ENCODE data around the gene ARVCF.
A peak's percentile ranks its signal among the peaks of the same experiment; 100 is the strongest.

ARVCF gene, protein sequence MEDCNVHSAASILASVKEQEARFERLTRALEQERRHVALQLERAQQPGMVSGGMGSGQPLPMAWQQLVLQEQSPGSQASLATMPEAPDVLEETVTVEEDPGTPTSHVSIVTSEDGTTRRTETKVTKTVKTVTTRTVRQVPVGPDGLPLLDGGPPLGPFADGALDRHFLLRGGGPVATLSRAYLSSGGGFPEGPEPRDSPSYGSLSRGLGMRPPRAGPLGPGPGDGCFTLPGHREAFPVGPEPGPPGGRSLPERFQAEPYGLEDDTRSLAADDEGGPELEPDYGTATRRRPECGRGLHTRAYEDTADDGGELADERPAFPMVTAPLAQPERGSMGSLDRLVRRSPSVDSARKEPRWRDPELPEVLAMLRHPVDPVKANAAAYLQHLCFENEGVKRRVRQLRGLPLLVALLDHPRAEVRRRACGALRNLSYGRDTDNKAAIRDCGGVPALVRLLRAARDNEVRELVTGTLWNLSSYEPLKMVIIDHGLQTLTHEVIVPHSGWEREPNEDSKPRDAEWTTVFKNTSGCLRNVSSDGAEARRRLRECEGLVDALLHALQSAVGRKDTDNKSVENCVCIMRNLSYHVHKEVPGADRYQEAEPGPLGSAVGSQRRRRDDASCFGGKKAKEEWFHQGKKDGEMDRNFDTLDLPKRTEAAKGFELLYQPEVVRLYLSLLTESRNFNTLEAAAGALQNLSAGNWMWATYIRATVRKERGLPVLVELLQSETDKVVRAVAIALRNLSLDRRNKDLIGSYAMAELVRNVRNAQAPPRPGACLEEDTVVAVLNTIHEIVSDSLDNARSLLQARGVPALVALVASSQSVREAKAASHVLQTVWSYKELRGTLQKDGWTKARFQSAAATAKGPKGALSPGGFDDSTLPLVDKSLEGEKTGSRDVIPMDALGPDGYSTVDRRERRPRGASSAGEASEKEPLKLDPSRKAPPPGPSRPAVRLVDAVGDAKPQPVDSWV

DNA sequence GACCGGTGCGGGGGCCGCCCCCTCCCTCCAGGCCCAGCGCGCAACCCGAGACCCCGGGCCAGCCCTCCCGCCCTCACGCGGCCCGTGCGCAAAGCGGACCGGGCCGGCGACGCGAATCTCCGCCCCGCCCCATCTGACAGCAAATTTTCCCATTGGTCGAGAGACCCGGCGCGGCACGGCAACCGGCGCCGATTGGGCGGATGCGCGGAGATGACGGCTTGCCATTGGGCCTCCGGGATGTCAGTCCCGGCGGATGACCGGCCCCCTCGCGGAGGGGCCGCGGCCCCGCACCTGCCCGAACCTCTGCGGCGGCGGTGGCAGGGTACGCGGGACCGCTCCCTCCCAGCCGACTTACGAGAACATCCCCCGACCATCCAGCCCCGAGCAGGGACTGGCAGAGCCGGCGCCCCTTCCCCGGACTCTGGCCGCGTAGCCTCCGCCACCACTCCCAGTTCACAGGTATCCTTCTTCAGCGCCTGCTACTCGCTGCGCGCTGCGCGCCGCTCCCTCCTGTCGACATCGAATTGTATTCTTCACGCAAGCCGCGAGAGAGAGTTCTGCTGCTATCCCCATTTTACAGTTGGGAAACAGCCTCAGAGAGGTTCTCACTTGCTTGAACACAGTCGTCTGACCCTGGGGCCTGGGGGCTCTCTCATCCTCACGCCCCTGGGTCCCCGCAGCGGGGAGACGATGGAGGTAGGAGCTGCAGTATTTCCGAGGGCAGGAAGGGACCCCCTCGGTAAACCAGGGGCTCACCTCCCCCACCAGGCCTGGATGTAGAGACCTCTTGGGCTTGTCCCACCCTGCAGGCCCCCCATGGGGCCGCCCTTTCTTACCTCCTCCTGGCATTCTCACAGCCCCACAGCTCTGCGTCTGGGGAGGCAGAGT, at the start of gene ARVCF:
TSS of gene ARVCF (minus strand) at position 90 of the 888 bp plus-strand sequence. CDS start 26,029 bp downstream, outside the sequence.
- ATAC-seq, result peak; percentile 68 to 71

DNA sequence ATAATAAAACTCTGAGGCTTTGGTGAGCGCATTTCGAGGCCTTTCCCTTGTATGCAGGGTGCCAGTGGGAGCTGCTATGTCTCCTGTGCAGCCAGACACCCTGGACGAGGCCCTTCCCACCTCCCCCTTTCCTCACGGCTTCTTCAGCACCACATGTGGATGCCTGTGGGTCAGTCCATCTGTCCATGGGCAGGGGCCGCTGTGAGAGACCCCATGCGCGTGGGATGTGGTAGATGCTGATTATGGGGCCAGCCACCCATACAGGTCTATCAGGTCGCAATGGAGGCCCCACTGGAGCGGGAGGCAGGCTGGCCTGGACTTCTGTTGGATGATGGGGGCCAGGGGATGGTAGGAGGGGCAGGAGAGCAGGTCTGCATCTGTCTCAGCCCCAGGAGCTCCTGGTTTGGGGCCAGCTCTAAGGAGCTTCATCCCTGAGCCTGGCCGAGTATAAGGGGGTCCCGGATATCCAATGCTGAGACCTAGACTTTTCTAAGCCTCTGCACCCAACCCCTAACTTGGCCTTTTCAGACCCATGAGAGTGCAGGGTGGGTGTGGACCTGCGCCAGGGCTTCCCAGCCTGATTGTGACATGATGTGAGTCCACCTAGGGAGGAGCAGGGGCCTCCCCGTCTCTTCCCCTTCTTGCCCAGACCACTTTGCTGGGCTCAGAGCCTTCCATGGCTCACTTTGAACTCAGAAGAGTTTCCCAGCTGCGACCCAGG, 49.4 kb upstream of the ARVCF start:
- no peak for ATAC-seq

DNA sequence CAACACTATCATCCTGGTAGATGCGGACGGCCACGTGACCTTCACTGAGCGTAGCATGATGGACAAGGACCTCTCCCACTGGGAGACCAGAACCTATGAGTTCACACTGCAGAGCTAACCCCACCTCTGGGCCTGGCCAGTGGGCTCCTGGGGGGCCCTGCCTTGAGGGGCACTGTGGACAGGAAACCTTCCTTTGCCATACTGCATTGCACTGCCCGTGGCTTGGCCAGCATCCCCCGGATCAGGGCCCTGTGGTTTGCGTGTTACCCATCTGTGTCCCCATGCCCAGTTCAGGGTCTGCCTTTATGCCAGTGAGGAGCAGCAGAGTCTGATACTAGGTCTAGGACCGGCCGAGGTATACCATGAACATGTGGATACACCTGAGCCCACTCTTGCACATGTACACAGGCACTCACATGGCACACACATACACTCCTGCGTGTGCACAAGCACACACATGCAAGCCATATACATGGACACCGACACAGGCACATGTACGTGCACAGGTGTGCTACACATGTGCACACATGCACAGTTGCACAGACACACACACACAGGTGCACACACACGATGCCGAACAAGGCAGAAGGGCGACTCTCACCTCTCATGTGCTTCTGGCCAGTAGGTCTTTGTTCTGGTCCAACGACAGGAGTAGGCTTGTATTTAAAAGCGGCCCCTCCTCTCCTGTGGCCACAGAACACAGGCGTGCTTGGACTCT, 48.1 kb upstream of the ARVCF start:
- no peak for ATAC-seq

DNA sequence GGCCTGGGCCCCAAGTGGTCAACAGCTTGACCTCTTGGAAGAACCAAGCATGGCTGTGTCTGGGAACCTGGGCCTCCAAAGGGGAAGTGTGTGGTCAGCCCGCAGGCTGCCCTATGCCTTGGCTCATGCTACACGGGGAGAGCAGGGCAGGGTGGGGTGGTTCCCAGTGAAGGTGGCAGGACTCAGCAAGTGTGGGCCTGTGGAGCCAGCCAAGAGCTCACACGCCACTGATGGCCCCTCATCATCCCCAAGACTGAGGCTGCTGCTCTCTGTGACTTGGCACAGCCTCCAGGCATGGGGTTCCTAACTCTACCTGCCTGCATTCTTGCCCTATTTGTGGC, 47.5 kb upstream of the ARVCF start:
- ATAC-seq, result no peak

DNA sequence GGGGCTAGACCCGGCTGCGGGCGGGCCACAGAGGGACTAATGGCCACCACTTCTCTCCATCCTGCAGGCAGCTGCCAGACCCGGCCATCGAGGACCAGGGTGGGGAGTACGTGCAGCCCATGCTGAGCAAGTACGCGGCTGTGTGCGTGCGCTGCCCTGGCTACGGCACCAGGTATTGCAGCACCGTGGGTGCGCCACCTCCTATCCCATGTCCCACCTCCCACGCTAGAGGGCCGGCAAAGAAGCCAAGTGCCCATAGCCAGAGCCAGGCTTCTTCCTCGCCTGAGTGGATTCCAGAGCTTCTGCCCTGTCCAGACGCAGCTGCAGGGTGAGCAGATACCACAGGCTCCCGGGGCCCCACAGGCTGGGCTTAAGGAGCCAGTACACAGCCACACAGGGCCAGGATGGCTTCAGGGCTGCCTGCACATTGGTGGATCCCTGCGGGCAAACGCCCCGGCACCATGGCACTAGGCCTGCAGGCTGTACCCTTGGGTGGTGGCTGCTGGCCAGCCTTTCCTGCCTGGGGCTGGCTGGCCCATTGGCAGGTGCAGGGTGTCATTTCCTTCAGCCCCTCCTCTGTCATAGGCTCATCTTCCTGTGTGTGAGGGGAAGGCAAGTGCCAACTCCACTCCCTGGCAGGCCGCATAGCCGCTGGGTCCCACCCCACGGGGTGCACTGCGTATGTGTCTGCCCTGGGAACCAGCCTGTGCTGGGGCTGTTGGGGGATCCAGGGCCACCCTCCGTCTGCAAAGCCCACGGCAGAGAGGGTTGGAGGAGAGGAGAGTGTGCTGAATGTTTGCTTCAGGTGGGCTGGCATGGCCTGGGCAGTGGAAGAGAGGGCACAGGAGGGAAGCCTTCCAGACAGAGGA, 46.9 kb upstream of the ARVCF start:
- ATAC-seq, result no peak

DNA sequence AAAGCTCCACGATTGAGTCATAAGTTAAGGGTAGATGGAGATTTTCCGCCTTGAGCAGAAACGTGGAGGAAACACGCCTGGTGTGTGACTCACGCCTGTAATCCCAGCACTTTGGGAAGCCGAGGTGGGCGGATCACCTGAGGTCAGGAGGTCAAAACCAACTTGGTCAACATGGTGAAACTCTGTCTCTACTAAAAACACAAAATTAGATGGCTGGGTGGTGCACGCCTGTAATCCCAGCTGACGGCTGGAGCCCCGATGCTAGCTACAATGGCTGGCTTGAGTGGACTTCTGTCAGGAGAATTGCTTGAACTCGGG, 46.1 kb upstream of the ARVCF start:
- ATAC-seq, result no peak

DNA sequence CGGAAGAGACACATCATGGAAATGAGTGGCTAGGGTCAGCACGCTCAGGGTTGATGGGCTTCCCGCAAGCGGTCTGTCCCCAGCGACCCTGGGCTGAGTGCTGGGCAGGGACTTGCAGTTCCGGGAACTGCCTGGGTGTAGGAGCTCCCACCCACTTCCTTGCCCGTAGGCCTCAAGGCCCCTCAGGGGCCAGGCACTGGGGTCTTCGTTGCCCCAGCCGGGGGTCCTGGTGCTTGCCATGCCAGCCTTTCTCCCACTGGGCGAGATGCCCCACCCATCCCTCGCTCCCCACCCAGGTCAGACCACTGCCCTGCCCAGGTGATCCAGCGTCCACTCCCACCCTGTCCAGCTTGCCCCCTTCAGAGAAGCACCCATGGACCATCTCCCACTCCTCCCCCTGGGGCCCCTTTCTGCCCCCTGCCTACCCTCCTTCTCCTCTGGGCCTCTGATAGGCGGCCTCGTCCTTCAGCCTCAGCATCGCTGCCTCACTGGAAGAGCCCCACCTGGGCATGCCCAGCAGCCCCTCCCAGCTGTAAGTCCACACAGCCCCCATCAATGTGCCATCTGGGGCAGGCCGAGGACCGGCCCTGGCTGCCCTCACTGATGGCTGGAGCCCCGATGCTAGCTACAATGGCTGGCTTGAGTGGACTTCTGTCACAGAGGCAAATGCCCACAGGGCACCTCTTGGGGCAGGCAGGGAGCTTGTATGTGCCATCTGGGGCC, 45.6 kb upstream of the ARVCF start:
- ATAC-seq, result no peak

DNA sequence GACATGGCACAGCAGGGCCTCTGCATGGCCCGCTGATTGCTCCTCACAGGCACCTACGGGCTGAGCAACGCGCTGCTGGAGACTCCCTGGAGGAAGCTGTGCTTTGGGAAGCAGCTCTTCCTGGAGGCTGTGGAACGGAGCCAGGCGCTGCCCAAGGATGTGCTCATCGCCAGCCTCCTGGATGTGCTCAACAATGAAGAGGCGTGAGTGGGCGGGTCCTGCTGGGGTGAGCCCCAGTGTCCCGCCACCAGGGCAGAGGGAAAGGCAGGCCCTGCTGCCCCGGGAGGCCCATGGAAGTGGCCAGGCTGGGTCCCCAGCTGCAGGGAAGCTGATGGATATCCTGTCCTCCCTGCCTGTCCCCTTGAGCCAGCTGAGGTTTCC, 44.8 kb upstream of the ARVCF start:
- no peak for ATAC-seq

DNA sequence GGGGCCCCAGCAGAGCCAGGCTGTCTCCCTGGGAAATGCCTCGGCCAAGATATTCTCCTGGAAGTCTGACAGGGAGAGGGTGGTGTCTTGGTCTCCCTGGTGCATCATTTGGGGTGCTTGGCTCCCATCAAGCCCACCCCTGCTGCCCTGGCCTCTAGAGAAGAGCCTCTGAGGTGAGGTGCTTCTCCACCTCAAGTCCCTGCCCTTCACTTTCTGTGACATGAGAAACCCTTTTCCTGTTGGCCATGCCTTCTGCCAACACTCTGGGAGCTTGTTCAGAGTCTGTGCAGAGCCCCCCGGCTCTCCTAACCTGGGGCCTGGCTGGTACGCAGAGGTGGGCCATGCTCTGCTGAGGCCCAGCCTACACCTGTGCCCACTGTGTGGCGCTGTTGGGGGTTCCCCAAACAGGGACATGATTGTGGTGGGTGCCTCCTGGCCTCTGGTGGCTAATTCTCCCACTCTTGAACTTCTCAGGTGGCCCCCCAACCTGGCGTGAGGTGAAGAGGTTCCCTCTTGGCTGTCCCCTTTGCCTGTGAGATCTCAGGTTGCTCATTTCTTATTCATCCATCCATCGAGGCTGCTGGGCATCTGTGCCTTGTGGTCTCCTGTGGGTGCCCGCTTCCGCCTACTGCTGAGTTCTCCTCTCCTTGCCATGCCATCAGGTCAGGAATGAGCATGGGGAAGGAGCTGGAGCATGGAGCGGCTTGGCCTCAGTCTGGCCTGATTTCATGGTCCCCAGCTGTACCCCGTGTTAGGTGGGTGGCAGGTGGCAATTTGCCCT, 44.3 kb upstream of the ARVCF start:
- no peak for ATAC-seq

DNA sequence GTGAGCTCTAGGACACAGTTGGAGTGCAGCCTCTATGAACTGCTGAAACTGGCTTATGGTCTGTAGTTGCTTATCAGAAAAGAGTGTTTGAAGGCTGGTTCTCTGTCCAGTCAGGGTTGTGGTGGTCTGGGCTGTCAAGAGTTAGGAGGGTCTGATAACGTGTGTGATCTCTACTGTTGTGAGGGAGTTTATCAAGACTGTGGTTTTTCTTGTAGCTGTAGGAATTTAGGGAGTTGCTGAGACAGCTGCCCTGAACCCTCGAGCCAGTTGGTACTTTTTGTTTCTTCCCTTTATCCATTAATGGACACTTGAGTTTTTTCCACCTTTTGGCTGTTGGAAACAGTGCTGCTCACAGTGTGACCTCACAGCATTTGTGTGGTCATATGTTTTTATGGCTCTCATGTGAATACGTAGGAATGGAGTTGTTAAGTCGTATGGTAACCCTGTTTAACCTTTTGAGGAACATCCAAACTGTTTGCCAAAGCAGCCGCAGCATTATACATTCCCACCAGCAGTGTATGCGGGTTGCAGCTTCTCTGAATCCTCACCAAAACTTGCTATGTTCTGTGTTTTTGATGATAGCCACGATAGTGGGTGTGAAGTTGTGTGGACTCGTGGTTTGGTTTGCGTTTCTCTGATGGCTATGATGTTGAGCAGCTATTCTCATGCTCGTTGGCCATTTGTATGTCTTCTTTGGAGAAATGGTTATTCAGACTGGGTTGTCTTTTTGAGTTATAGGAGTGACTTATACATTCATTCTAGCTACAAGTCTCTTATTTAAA, 42.6 kb upstream of the ARVCF start:
- ATAC-seq, result no peak

DNA sequence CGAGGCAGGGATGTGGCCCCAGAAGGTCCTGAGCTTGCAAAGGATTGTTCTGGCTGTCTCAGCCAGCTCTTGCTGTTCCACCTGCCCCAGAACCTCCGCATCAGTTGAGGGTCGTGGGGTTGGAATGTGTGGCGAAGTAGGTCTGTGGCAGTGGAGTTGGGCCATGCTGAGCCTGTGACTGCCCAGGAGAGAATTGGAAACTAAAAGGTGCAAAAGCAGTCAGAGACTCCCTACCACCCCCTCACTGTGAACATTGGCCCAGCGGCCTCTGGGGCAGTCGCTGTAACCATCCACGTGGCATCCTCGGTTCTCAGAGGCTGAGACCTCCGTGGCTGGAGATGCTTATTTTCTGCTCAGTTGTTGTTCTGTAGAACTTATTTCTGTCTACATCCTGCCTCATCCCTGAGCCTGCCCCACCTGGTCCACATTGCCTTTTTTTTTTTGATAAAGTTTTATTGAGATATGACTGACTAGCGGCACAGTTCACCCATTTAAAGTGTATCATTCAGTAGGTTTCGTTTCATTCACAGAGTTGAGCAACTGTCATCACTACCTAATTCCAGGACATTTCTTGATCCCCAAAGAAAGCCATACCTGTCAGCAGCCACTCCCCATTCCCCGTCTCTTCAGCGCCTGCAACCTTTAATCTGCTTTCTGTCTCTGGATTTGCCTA, 41.1 kb upstream of the ARVCF start:
- no peak for ATAC-seq

DNA sequence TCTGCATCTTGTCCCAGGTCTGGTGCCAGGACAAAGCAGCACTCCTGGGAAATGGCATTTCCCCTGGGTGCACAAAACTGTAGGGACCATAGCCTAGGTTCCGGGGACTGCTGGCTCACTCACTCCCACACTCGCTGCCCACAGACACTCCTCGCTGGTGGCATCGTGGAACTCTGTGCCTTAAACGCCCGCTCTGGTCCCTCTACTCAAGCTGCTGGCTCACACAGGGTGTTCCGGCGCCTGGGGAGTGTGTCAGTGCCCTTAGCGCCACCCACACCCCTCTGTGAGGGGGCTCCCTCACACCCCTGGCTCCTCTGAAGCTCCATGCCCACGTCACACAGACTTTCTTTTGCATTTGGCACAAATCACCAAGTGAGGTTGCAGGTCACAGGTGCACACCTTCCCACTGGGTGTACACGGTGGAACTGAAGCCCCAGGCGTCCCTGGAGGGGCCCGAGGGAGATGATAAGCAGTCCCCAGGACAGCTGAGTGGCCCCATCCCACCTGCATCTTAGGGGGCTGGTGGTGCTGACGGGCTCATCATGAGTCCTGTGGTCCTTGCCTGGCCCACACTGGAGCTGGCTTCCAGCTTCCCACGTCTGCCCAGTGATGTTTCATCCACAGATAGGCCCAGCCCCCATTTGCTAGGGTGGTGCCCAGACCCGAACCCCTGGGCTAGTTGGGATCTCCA, 40.2 kb upstream of the ARVCF start:
- no peak for ATAC-seq

DNA sequence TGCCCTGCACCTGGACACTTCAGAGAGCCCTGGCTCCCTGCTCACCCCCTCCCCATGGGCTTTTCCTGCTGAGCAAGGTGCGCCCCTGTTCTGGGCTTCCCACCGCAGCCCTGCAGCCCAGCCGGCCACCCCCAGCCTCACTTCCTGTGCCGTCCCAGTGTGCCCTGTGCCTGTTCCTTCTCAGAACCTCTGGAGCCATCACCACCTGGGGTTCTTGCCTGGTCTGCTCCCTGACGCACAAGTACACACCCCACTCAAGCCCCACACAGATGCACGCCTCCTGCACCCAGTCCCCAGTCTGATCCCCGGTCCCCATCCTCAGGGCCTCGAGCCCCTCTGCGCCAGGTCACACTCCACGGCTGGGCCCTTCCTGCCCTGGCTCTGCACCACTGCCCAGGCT, 39.5 kb upstream of the ARVCF start:
- no peak for ATAC-seq

DNA sequence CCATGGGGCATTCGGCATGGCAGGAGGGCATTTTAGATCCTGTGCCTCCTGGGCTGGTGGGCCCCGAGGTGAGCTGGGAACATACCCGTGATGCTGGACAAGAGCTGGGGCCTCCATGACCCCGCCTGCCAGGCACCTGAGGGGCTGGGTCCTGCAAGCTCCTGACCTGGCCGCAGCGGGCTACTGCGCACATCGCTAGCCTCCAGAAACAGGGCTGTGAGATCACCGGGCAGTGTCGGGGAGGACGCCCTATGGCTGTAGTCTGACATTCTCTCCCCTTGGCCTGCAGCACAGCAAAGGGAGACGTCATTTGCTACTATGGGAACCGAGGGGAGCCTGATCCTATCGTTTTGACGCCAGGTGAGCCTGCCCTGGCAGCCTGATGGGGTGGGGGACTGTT, 39.0 kb upstream of the ARVCF start:
- ATAC-seq, result no peak

DNA sequence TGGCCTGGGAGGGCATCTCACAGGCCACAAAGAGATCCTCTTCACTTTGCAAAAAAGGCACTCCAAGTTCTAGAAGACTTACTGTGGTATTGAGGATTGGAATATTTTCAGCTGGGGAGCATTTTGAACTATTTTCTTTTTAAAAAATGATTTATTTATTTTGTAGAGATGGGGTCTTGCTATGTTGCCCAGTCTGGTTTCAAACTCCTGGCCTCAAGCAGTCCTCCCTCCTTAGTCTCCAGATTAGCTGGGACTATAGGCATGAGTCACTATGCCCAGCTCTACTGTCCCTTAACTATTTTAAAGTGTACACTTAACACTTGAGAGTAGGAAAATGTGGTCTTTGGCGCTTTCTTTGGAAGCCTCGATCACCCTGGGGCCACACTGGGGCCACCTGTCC, 38.5 kb upstream of the ARVCF start:
- ATAC-seq, result no peak

DNA sequence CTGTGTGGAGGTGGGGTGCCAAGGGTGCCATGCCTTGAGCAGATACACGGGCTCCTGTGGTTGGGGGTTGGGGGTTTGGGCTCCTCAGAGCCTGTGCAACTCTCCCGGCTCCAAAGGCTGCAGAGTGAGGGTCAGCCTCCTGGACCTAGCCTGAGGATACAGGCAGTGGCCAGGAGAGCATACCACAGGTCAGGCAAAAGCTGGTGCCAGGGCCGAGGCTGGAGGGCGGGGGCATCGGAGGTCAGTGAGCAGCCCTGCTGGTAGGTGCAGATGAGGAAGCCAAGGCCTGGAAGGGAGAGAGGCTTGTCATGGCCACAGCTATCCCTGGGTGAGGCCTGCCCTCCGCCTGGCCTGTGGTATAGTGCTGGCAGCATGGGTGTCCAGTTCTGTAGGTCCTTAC, 37.9 kb upstream of the ARVCF start:
- ATAC-seq, result no peak

DNA sequence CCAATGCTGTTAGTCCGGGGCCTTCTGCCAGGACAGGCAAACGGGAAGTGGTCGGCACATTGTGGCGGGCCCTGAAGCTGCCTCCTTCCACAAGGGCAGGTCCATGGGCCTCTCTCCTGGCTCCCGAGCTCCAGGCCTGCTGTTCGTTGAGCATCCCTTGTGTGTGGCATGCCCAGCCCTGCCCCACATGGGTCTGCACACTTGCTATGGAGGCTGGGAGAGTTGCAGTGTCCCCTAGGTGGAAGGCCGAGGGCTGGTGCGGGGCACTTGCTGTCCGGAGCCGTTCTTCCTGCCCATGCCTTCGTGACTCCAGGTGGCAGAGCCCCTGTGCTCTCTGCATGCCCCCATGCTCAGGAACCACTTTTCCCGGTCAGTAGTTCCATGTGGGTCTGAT, 37.4 kb upstream of the ARVCF start:
- ATAC-seq, result no peak
